H9 (cell line): ENCODE data around the gene PPP1R16B. TPM values are rescaled to one million over a fixed set of nuclear protein-coding genes. Genes with fewer than 3 reads are reported as not detected.

Experiments
- DNase-seq: peaks from one replicate; pipeline ENCODE4 v3.0.0-alpha.2; 2017
- H2AFZ ChIP-seq: one replicate; pipeline ENCODE4 v1.6.1; 2013; ENCODE audit warnings: mild to moderate bottlenecking, low read length, control low read depth, moderate library complexity
- H2AK5ac ChIP-seq: 2 replicates; pipeline ENCODE4 v1.6.1; 2013; ENCODE audit warnings: low read length, control low read depth, mixed read lengths; ENCODE audit not compliant: insufficient read length
- H2BK120ac ChIP-seq: one replicate; pipeline ENCODE4 v1.6.1; 2013; ENCODE audit warnings: low read depth, mild to moderate bottlenecking, low read length, control low read depth, inconsistent platforms; ENCODE audit not compliant: poor library complexity, severe bottlenecking
- H2BK12ac ChIP-seq: 2 replicates; pipeline ENCODE4 v1.6.1; 2013; ENCODE audit warnings: low read length, control low read depth, mixed read lengths, low read depth; ENCODE audit not compliant: insufficient read length
- H2BK15ac ChIP-seq: 2 replicates; pipeline ENCODE4 v1.6.1; 2013; ENCODE audit warnings: low read depth, low read length, control low read depth
- H2BK20ac ChIP-seq: one replicate; pipeline ENCODE4 v1.6.1; 2013; ENCODE audit warnings: low read depth, mild to moderate bottlenecking, low read length, control low read depth, inconsistent platforms; ENCODE audit not compliant: poor library complexity, severe bottlenecking
- H2BK5ac ChIP-seq: 2 replicates; pipeline ENCODE4 v1.6.1; 2013; ENCODE audit warnings: low read length, control low read depth, mixed read lengths; ENCODE audit not compliant: insufficient read length
- H3K14ac ChIP-seq: 2 replicates; pipeline ENCODE4 v1.6.1; 2013; ENCODE audit warnings: low read length, control low read depth; ENCODE audit not compliant: insufficient read depth
- H3K18ac ChIP-seq: 2 replicates; pipeline ENCODE4 v1.6.1; 2013; ENCODE audit warnings: low read depth, mild to moderate bottlenecking, mixed read lengths, low read length, control low read depth; ENCODE audit not compliant: insufficient read length
- H3K23ac ChIP-seq: 2 replicates; pipeline ENCODE4 v1.6.1; 2013; ENCODE audit warnings: low read length, control low read depth, mixed read lengths, low read depth; ENCODE audit not compliant: insufficient read length
- H3K23me2 ChIP-seq: 2 replicates; pipeline ENCODE4 v1.6.1; 2013; ENCODE audit warnings: low read depth, mild to moderate bottlenecking, mixed read lengths, low read length, control low read depth; ENCODE audit not compliant: insufficient read length, poor library complexity, severe bottlenecking
- H3K27ac ChIP-seq: 2 replicates; pipeline ENCODE4 v1.5.1; 2013; ENCODE audit warnings: low read length, control low read depth, mixed read lengths, low read depth; ENCODE audit not compliant: insufficient read length
- H3K27me3 ChIP-seq: 2 replicates; pipeline ENCODE4 v1.6.1; 2013; ENCODE audit warnings: low read length, control low read depth, inconsistent platforms; ENCODE audit not compliant: insufficient read depth
- H3K4ac ChIP-seq: 2 replicates; pipeline ENCODE4 v1.6.1; 2013; ENCODE audit warnings: low read depth, mild to moderate bottlenecking, control low read depth, inconsistent platforms, low read length, moderate library complexity
- H3K4me1 ChIP-seq: 2 replicates; pipeline ENCODE4 v1.6.1; 2013; ENCODE audit warnings: low read length, control low read depth, inconsistent platforms; ENCODE audit not compliant: insufficient read depth
- H3K4me2 ChIP-seq: 2 replicates; pipeline ENCODE4 v1.6.1; 2013; ENCODE audit warnings: low read length, control low read depth, mixed read lengths; ENCODE audit not compliant: insufficient read length, insufficient read depth
- H3K56ac ChIP-seq: 2 replicates; pipeline ENCODE4 v1.6.1; 2013; ENCODE audit warnings: low read depth, mild to moderate bottlenecking, mixed read lengths, low read length, control low read depth; ENCODE audit not compliant: insufficient read length
- H3K79me1 ChIP-seq: 2 replicates; pipeline ENCODE4 v1.6.1; 2013; ENCODE audit warnings: low read depth, mild to moderate bottlenecking, moderate library complexity, low read length, control low read depth, inconsistent platforms; ENCODE audit not compliant: insufficient read depth, poor library complexity, severe bottlenecking
- H3K79me2 ChIP-seq: 2 replicates; pipeline ENCODE4 v1.6.1; 2013; ENCODE audit warnings: low read length, control low read depth, inconsistent platforms; ENCODE audit not compliant: insufficient read depth
- H3K9ac ChIP-seq: 2 replicates; pipeline ENCODE4 v1.6.1; 2013; ENCODE audit warnings: low read length, control low read depth, mixed read lengths; ENCODE audit not compliant: insufficient read length; ENCODE audit errors: extremely low read depth
- H3K9me3 ChIP-seq: one replicate; pipeline ENCODE4 v1.6.1; 2013; ENCODE audit warnings: low read depth, low read length, inconsistent platforms; ENCODE audit not compliant: control insufficient read depth
- H3T11ph ChIP-seq: one replicate; pipeline ENCODE4 v1.6.1; 2013; ENCODE audit warnings: mild to moderate bottlenecking, low read length, control low read depth, inconsistent platforms
- H4K20me1 ChIP-seq: one replicate; pipeline ENCODE4 v1.6.1; 2013; ENCODE audit not compliant: control insufficient read depth, insufficient read length, insufficient read depth
- H4K5ac ChIP-seq: 2 replicates; pipeline ENCODE4 v1.6.1; 2013; ENCODE audit warnings: low read depth, mild to moderate bottlenecking, mixed read lengths, low read length, control low read depth; ENCODE audit not compliant: insufficient read length
- H4K8ac ChIP-seq: replicated peaks from 2 replicates; pipeline ENCODE4 v1.6.1; 2013; ENCODE audit warnings: low read length, control low read depth, mixed read lengths, low read depth; ENCODE audit not compliant: insufficient read length
- H4K91ac ChIP-seq: 2 replicates; pipeline ENCODE4 v1.6.1; 2013; ENCODE audit warnings: low read depth, mild to moderate bottlenecking, moderate library complexity, mixed read lengths, low read length, control low read depth; ENCODE audit not compliant: insufficient read length
- H3K27ac Mint-ChIP-seq, 3 experiments: 2 replicates in 2 of 3; 3 replicates in 1 of 3; pipeline ENCODE4 v1.8.0; 2020 to 2021; ENCODE audit warnings: mixed read lengths in 3 of 3, mild to moderate bottlenecking in 1 of 3, moderate library complexity in 1 of 3
- H3K27me3 Mint-ChIP-seq: 2 replicates; pipeline ENCODE4 v1.8.0; 2021; ENCODE audit warnings: low read depth, mild to moderate bottlenecking, moderate library complexity, mixed read lengths
- H3K36me3 Mint-ChIP-seq, 3 experiments: 2 replicates in 2 of 3; 3 replicates in 1 of 3; pipeline ENCODE4 v1.8.0; 2020 to 2021; ENCODE audit warnings: low read depth in 3 of 3, mixed read lengths in 3 of 3; ENCODE audit not compliant: insufficient read depth in 1 of 3
- H3K4me1 Mint-ChIP-seq, 2 experiments: 2 replicates each; pipeline ENCODE4 v1.8.0; 2020; ENCODE audit warnings: mixed read lengths in 2 of 2
- H3K4me3 Mint-ChIP-seq, 2 experiments: 2 replicates in 1 of 2; 3 replicates in 1 of 2; pipeline ENCODE4 v1.8.0; 2020 to 2021; ENCODE audit warnings: mild to moderate bottlenecking in 2 of 2, mixed read lengths in 2 of 2, moderate library complexity in 1 of 2
- H3K9me3 Mint-ChIP-seq, 2 experiments: 2 replicates in 1 of 2; 3 replicates in 1 of 2; pipeline ENCODE4 v1.8.0; 2020; ENCODE audit warnings: mild to moderate bottlenecking in 2 of 2, mixed read lengths in 2 of 2, moderate library complexity in 1 of 2
- CTCF ChIP-seq: fragments of 200-600 bp; sonication (generic); conservative IDR thresholded peaks from 3 replicates; pipeline ENCODE4 v1.8.0; 2021; ENCODE audit warnings: antibody characterized with exemption, mild to moderate bottlenecking
- whole genome bisulfite sequencing: extraction: QIAGEN DNeasy Blood & Tissue Kit; methylation state at CpG from one replicate; pipeline ENCODE4 v1.1.7; 2013; ENCODE audit warnings: missing lambda C conversion rate, low lambda C conversion rate, mixed read lengths; ENCODE audit not compliant: insufficient read length; ENCODE audit errors: extremely low coverage; 5-methylcytosine and 5-hydroxymethylcytosine counted together
- total RNA-seq: library from RNA; stranded (reverse); gene quantifications from 2 replicates; pipeline ENCODE4 v1.2.1, GENCODE V29; 2021

The PPP1R16B gene
- total RNA-seq, 1 experiment from 2014 or later = 8.2 TPM

- WGBS = no CpG with 5 or more reads among the region's 5 CpGs
Observed at GRCh38 chr20:38864662-38865061, 59.2 kb downstream of the PPP1R16B start.

More at GRCh38 chr20:38864662-38865061, 59.2 kb downstream of the PPP1R16B start:
- Histone ChIP-seq H4K91ac (no peak overlapping the region), H3K9me3 (no peaks in the 10 kb centered on the region), H3K9ac (no peak overlapping the region), H4K8ac (no peak overlapping the region), H3K79me2 (no peaks in the 10 kb centered on the region), H3K27me3 (no peaks in the 10 kb centered on the region), H3K14ac (no peak overlapping the region), H2AFZ (no peak overlapping the region), H3K4me2 (no peak overlapping the region), H3T11ph (no peak overlapping the region), H2BK12ac (no peak overlapping the region), H3K23me2 (no peaks in the 10 kb centered on the region), H4K20me1 (no peaks in the 10 kb centered on the region), H2BK20ac (no peak overlapping the region), H3K18ac (no peak overlapping the region), H3K4ac (no peak overlapping the region), H2BK15ac (no peak overlapping the region), H3K4me1 (no peaks in the 10 kb centered on the region), H3K56ac (no peak overlapping the region), H2BK120ac (no peak overlapping the region), H2AK5ac (no peak overlapping the region), H2BK5ac (no peak overlapping the region), H3K27ac (no peak overlapping the region), H3K23ac (no peak overlapping the region), H4K5ac (no peak overlapping the region), H3K79me1 (no peaks in the 10 kb centered on the region)
- DNase-seq = no peak
- Mint-ChIP-seq H3K27ac (no peak overlapping the region; a peak in 1 of 7 replicates), H3K4me1 (peaks cover 6 to 13% of the 10 kb centered on the region in 2 experiments), H3K27me3 (no peaks in the 10 kb centered on the region), H3K36me3 (no peaks in the 10 kb centered on the region), H3K4me3 (no peak overlapping the region), H3K9me3 (no peaks in the 10 kb centered on the region; a peak in 1 of 5 replicates)
- TF ChIP-seq CTCF = no peak
